GM19099 (cell line): ENCODE data around the gene ARHGDIB.

Experiments
- POLR2A ChIP-seq: IDR thresholded peaks from 3 replicates; pipeline ENCODE4 v1.6.1; 2011; ENCODE audit warnings: low read depth; ENCODE audit not compliant: insufficient read length; ENCODE audit errors: extremely low read depth

Gene ARHGDIB

DNA sequence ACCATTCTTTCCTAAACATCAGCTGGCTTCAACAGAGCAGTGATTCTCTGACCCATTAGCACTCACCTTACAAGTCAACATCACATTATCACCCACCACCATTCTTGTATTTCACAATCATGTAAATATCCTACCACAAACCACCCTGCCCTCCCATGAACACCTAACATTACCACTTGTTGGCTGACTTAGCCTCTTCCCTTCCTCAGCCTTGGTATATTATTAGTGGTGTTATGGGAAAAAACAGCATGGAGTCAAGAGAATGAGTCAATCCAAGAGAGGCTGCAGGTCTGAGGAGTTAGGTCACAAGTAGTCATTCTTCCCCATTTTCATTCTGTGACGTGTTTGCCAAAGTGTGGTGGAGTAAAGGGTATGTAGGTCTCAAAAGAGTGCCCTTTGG lies 53.4 kb downstream of the ARHGDIB start:
- TF ChIP-seq POLR2A = no peak

DNA sequence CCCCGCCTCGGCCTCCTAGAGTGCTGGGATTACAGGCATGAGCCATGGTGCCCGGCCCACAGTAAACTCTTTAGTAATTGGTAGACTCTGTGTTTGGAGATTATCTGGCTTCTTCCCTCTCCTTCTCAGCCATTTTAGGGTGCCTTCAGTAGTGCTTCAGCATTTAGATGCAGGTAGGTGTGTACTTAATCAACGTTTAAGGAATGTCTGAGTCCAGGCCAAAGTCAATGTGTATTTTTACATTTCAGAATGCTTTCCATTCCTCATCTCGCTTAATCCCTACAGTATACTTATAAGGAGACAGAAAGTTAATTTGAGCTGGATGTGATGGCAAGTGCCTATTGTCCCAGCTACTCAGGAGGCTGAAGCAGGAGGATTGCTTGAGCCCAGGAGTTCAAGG lies 55.3 kb downstream of the ARHGDIB start:
- no peak for TF ChIP-seq POLR2A

DNA sequence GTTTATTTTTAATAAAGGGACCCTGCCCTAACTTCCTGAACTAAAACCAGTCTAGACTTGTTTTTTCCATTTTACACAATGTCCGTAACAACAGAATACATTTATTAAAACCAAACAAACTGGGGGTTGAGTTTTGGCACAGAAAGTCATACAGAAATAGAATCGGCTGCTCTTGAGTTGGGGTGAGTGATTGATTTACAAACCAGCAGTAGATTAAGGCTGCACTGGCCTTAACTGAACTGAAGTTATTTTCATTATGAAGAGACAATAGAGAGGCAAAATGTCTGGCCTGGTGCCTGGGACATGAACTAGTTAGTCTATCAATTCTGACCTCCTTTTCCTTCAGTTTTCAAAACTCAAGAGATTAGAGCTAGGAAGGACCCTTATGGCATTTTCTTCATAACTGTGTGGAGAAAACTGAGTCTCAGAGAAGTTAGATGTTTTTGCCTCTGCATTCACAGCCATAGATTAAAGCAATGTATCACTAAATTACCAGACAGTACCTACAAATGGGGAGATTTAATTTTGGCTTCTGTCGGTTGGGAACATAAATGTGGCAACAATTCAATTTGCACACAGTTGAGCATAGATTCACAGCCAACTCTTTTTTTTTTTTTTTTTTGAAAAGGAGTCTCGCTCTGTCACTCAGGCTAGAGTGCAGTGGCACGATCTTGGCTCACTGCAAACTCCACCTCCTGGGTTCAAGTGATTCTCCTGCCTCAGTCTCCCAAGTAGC lies 56.0 kb downstream of the ARHGDIB start:
- no peak for TF ChIP-seq POLR2A

DNA sequence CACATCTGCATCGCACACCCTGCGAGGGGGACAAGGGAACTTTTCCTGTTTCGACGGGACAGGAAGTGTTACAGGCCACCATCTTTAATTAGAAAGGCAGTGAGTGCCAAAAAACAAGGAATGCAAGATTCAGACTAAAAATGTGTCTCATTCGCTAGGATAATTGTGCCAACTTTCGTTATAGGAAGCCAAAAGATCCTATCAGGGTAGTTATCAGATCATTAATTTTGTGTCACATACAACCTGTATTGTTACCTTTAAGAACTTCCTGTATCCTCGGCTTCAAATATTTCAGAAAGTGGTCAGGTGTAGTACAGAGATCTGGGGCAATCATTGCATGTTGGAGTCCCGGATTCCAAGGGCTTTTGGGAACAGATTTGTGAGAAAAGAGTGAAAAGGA lies 56.5 kb downstream of the ARHGDIB start:
- TF ChIP-seq POLR2A = no peak

DNA sequence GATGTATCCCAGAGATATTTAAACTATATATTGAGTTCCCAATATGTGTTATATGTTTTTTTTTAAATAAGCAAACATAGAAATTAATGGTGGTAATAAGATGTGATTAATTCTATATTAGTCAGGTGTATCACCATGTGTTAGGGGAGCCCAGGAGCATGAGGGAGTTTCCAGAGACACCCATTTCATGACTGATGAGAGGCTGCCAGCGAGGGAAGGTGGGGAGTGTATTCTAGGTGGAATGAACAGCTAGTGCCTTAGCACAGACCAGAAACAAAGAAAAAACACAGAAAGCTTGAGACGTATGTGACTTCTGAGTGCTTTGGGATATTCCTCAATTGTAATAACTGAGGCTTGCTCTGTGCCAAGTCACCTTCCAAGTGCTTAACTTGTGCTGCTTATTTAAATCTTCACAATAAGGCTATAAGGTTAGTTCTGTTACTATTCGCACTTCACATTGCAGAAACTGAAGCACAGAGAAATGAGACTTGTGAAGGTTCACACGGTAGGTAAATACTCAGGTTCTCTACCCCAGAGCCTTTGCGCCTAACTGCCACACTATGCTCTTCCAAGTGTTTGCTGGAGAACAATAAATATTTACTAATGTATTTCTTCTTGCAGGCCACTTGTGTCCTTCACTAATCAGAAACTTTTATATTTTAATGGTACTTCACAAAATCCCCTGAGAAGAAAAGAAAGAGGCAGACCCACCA lies 57.9 kb downstream of the ARHGDIB start:
- TF ChIP-seq POLR2A = no peak

DNA sequence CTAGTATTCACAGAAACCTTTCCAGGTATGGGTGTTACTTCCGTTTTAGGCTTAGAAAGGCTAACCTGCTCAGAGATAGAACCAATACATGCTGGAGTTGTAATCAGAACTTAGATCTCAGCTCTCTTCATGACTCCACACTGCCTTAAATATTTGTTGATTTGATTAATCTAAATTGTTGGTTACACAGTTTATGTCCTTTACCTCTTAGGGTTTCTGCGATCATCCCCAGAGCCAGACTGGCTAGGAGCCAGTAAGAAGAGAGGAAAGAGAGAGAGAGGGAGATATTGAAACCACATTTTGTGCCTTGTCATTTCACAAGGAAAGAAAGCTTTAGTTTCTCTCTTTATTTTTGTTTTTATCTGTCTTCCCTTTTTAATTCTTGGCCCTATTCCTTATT lies 58.9 kb downstream of the ARHGDIB start:
- no peak for TF ChIP-seq POLR2A

DNA sequence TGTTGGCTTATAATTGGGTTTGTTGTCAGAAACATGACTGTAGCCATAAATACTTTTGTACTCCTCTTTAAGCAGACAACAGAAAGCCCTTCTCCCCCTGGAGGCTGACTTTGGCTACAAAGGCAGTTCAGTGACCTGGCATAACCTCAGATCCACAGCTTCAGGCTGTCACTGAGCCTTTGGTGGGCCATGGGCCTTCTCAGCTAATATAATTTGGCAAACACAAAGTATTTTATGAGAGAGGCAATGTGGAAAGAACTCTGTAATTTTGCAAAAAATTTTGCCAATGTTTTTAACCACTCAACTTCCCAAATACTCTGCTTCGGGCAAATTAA lies 60.2 kb downstream of the ARHGDIB start:
- TF ChIP-seq POLR2A = no peak

DNA sequence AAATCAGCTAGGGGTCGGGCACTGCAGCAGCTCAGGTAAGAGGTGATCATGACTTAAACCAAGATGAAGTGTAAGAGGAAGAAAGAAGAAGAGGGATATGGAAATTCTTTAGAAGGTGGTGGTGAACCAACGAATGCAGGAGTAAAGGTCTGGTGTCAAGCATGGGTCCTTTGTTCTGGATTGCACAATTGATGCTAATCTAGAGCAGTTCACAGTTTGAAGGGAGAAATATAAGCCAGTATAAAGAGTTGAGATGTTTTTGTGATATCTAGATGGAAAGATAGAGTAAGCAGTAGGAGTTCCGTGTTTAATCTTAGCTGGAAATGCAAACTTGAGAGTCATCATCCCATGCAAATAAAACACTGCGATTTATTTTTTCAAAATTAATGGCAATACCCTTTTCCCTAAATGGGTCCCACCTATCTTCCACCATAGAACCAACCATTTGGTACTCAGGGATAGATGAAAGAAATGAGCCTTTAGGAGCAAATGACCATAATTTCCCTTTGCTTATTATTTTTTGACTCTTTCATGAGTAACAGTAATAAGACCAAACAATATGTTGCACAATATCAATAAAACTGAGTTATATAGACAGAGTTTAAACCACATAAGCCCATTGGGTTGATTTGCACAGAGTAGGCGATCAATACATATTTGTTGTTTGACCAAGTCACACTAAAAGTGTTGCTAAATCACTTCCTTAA lies 60.7 kb downstream of the ARHGDIB start:
- TF ChIP-seq POLR2A = no peak

DNA sequence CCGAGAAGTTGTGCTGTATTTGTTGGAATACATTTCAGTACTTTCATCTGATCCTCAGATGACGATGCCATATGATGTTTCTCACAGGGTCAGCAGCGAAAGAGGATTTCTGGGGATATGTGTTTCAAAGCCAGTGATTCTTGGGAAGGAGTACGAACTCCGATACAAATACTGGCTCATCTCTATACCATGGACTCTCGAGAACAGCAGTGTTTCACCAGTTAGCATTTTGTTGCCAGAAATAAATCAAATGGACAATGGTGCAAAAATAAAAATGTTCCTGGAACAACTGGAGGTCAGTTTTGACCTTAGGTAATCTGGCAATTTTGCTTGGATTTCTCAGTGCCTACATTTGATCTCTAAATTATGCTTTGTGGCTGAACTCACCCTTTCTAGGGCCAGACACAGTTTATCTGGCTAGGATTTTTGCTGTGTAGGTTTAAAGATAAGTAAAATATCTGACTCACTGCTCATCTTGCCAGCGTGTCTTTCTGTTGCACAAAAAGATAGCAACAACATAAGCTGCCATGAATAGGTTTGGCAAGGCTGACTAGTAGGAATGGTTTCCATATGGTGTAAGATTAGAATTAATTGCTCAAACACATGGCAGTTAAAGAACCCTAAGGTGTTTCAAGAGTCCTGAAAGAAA lies 64.8 kb downstream of the ARHGDIB start:
- TF ChIP-seq POLR2A = no peak

DNA sequence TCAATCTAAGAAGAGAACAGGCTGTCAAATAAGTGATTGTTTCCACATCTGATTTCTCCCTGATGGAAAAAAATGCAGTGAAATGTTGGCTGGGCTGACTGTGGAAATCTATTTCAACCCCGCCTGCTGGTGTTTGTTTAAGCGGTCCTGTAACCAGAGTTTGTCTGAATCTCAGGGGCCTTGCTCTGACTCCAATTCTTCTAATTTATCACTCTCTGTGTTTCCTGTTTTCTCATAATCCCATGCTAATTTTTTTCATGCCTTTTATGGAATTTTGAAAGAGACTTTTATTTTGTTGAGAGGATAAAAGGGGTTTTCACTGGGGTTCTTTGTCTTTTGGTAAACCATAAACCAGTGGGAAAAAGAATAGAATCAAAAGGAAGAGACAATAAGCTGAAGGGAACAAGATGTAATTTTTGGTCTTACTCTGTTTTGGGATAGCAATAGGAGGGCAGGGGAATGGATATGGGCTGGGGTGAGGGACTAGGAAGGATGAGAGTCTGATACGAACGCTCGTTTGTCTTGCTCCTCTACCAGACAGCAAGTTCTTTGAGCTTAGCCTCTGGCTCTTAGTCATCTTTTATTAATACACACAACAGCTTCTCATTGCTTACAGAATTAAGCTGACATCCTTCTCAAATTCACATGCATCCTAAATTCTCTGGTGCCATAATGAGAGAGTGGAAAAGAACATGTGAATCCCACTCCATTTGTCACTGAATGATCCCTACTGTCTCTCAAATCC lies 67.7 kb downstream of the ARHGDIB start:
- no peak for TF ChIP-seq POLR2A

DNA sequence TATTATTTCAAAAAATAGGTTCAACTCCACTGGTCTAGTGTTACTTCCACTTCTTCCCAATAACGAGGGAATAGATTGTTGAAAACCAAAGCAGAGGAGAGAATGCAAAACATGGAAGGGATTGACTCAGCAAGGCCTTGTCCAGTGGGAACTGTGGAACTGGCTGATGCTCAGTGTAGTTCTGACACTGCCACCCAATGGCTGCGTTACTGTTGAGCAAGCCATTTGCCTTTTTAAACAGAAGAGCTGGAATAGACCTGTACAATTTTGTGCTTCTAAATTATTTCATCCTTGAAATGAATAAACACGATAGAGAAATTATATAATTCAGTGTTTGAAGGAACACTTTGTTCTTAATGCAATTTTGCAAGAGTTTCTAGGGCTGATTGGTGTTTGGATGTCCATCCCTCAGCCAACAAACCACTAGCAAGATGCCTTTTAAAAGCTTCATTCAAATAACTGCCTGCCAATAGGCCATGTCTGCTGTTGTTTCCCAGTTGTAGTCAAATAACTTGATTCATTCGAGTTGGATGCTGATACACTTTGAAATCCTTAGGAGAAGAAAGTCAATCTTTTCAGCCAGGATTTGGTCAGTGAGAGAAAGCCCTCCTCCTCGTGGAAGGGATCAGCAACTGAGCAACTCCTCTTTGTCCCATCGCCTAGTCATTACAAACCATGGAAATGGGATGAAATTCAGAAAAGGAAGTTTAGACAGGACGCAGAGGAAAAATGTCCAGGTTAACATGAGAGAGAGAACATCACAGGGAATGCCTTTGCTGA lies 68.5 kb downstream of the ARHGDIB start:
- no peak for TF ChIP-seq POLR2A
